OCI-LY1 (cell line): ENCODE results near the gene CHRNB1.

Experiments
- H2AFZ ChIP-seq: fragments of 200-600 bp; sonication (generic), shearing (Covaris generic); 2 replicates; pipeline ENCODE4 v1.6.0; 2014; ENCODE audit warnings: antibody characterized with exemption, mild to moderate bottlenecking, low read length
- H3F3A ChIP-seq: fragments of 200-600 bp; sonication (generic), shearing (Covaris generic); 2 replicates; pipeline ENCODE4 v1.6.0; 2014; ENCODE audit warnings: mild to moderate bottlenecking, antibody characterized with exemption, low read length, moderate library complexity; ENCODE audit not compliant: insufficient read depth
- H3K27ac ChIP-seq: fragments of 200-600 bp; sonication (generic); 2 replicates; pipeline ENCODE4 v1.5.1; 2014; ENCODE audit warnings: low read length, mixed run types, mild to moderate bottlenecking, low read depth; ENCODE audit not compliant: poor library complexity, severe bottlenecking
- H3K27me3 ChIP-seq: fragments of 200-600 bp; sonication (generic); 2 replicates; pipeline ENCODE4 v1.6.0; 2014; ENCODE audit warnings: antibody characterized with exemption, mild to moderate bottlenecking, low read length, moderate library complexity; ENCODE audit not compliant: insufficient read depth
- H3K36me3 ChIP-seq: fragments of 200-600 bp; sonication (generic); 2 replicates; pipeline ENCODE4 v1.6.1; 2014; ENCODE audit warnings: mild to moderate bottlenecking, antibody characterized with exemption, low read length, moderate library complexity, mixed read lengths; ENCODE audit not compliant: insufficient read depth
- H3K4me1 ChIP-seq: fragments of 200-600 bp; sonication (generic); 2 replicates; pipeline ENCODE4 v1.5.1; 2014; ENCODE audit warnings: mild to moderate bottlenecking, low read length, moderate library complexity; ENCODE audit not compliant: insufficient read depth, severe bottlenecking
- H3K4me2 ChIP-seq: fragments of 200-600 bp; sonication (generic), shearing (Covaris generic); 2 replicates; pipeline ENCODE4 v1.6.1; 2014; ENCODE audit warnings: low read length
- H3K4me3 ChIP-seq: fragments of 200-600 bp; sonication (generic); 2 replicates; pipeline ENCODE4 v1.5.1; 2014; ENCODE audit warnings: low read length, low read depth, mild to moderate bottlenecking, mixed read lengths; ENCODE audit not compliant: poor library complexity, severe bottlenecking
- H3K79me2 ChIP-seq: fragments of 200-600 bp; shearing (Covaris generic); 2 replicates; pipeline ENCODE4 v1.6.1; 2016; ENCODE audit warnings: mixed run types, low read length, mixed read lengths; ENCODE audit not compliant: insufficient read depth
- H3K9ac ChIP-seq: fragments of 200-600 bp; sonication (generic), shearing (Covaris generic); 2 replicates; pipeline ENCODE4 v1.6.1; 2014; ENCODE audit warnings: mild to moderate bottlenecking, low read length, mixed read lengths
- H3K9me2 ChIP-seq: fragments of 200-600 bp; sonication (generic), shearing (Covaris generic); 2 replicates; pipeline ENCODE4 v1.6.1; 2014; ENCODE audit warnings: low read depth, mild to moderate bottlenecking, low read length, mixed read lengths
- H3K9me3 ChIP-seq: fragments of 200-600 bp; shearing (Covaris generic); 2 replicates; pipeline ENCODE4 v1.6.1; 2014; ENCODE audit warnings: low read length, mixed read lengths
- H4K20me1 ChIP-seq: fragments of 200-600 bp; sonication (generic), shearing (Covaris generic); 2 replicates; pipeline ENCODE4 v1.6.0; 2016; ENCODE audit warnings: mild to moderate bottlenecking, low read length; ENCODE audit not compliant: insufficient read depth
- CTCF ChIP-seq: fragments of 200-600 bp; sonication (generic), shearing (Covaris generic); IDR thresholded peaks from 2 replicates; pipeline ENCODE4 v1.5.1; 2017; ENCODE audit warnings: mild to moderate bottlenecking, antibody characterized with exemption, low read length, moderate library complexity, mixed read lengths
- EZH2 ChIP-seq: fragments of 200-600 bp; sonication (generic), shearing (Covaris generic); IDR thresholded peaks from 2 replicates; pipeline ENCODE4 v1.8.0; 2017; ENCODE audit warnings: borderline replicate concordance, mixed run types, mild to moderate bottlenecking, antibody characterized with exemption, low read length, moderate library complexity, mixed read lengths

CHRNB1 gene

GRCh38 chr17:7502987-7503386, 58.1 kb downstream of the CHRNB1 start:
- H3K36me3 ChIP-seq, result peaks cover 95% of the 10 kb centered on the region
- TF ChIP-seq CTCF (peak; percentile 35; the same call in 1 of the 2 replicates), EZH2 (no peak)

GRCh38 chr17:7503521-7503920, 58.7 kb downstream of the CHRNB1 start:
- no peaks in the 10 kb centered on the region for H3K9me2 ChIP-seq
- H3K27ac ChIP-seq, result no peak overlapping the region
- H3K4me1 ChIP-seq, result no peaks in the 10 kb centered on the region
- no peaks in the 10 kb centered on the region for H3K27me3 ChIP-seq
- no peak overlapping the region for H3K4me3 ChIP-seq
- H3K79me2 ChIP-seq, result no peaks in the 10 kb centered on the region
- TF ChIP-seq CTCF, result no peak
- no peak for TF ChIP-seq EZH2
- H3K9me3 ChIP-seq, result no peaks in the 10 kb centered on the region
- no peak overlapping the region for H3K9ac ChIP-seq
- H4K20me1 ChIP-seq, result no peaks in the 10 kb centered on the region
- no peak overlapping the region for H3K4me2 ChIP-seq
- H2AFZ ChIP-seq, result no peak overlapping the region
- no peaks in the 10 kb centered on the region for H3F3A ChIP-seq
- H3K36me3 ChIP-seq, result peaks cover 95% of the 10 kb centered on the region

More at GRCh38 chr17:7502987-7503386, 58.1 kb downstream of the CHRNB1 start:
- Histone ChIP-seq H3K4me2 (no peak overlapping the region), H3F3A (no peaks in the 10 kb centered on the region), H3K4me3 (no peak overlapping the region), H3K27ac (no peak overlapping the region), H4K20me1 (no peaks in the 10 kb centered on the region), H3K79me2 (no peaks in the 10 kb centered on the region), H3K4me1 (no peaks in the 10 kb centered on the region), H2AFZ (no peak overlapping the region), H3K9ac (no peak overlapping the region), H3K27me3 (no peaks in the 10 kb centered on the region), H3K9me3 (no peaks in the 10 kb centered on the region), H3K9me2 (no peaks in the 10 kb centered on the region)
